ENCODE data around the gene GRXCR2.

DNA sequence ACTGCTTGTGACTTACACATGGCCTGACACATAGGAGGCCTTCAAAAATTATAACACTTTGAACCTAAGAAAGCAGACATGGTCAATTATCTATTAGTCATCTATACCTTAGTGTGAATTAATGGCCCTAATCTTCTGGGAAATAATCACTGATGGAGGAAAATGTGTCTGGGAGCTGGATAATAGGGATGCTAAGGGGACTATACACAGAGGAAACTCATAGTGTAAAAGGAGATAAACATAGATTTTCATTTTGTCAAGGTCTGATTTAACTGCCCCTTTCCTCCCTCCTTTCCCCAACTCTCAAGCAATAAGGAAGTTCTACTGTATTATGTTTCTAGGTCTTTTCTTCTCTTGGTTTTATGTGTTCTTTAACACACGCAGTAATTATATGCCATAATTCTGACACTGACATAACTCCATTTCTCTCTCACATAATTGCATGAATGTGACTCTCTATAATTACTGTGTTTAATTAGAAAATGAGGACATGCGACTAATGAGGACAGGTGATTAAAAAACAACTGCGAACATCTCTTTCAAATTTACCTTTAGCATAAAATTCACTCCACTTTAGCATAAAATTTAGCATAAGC, 18.9 kb downstream of the GRXCR2 start:
- TF ChIP-seq POLR2A (IDR thresholded peaks at IDR 0.05; ENCODE audit: insufficient read depth in 1 of 2, low read depth in 2 of 2, low read length in 2 of 2) = no peak
- no peak for TF ChIP-seq IKZF4 (CRISPR knock-in tag; IDR thresholded peaks at IDR 0.05; ENCODE audit: borderline replicate concordance, low read depth, not compliant biosample characterization)
- TF ChIP-seq, protein P1, sequence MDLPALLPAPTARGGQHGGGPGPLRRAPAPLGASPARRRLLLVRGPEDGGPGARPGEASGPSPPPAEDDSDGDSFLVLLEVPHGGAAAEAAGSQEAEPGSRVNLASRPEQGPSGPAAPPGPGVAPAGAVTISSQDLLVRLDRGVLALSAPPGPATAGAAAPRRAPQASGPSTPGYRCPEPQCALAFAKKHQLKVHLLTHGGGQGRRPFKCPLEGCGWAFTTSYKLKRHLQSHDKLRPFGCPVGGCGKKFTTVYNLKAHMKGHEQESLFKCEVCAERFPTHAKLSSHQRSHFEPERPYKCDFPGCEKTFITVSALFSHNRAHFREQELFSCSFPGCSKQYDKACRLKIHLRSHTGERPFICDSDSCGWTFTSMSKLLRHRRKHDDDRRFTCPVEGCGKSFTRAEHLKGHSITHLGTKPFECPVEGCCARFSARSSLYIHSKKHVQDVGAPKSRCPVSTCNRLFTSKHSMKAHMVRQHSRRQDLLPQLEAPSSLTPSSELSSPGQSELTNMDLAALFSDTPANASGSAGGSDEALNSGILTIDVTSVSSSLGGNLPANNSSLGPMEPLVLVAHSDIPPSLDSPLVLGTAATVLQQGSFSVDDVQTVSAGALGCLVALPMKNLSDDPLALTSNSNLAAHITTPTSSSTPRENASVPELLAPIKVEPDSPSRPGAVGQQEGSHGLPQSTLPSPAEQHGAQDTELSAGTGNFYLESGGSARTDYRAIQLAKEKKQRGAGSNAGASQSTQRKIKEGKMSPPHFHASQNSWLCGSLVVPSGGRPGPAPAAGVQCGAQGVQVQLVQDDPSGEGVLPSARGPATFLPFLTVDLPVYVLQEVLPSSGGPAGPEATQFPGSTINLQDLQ (CRISPR knock-in tag; IDR thresholded peaks at IDR 0.05) = no peak
- no peak for TF ChIP-seq TMF1 (CRISPR knock-in tag; IDR thresholded peaks at IDR 0.05; ENCODE audit: low read depth)
- no peak for TF ChIP-seq GATAD2A (CRISPR knock-in tag; IDR thresholded peaks at IDR 0.05)
- TF ChIP-seq, protein P2, sequence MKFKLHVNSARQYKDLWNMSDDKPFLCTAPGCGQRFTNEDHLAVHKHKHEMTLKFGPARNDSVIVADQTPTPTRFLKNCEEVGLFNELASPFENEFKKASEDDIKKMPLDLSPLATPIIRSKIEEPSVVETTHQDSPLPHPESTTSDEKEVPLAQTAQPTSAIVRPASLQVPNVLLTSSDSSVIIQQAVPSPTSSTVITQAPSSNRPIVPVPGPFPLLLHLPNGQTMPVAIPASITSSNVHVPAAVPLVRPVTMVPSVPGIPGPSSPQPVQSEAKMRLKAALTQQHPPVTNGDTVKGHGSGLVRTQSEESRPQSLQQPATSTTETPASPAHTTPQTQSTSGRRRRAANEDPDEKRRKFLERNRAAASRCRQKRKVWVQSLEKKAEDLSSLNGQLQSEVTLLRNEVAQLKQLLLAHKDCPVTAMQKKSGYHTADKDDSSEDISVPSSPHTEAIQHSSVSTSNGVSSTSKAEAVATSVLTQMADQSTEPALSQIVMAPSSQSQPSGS (CRISPR knock-in tag; IDR thresholded peaks at IDR 0.05) = no peak
- no peak for TF ChIP-seq FOXK2 (IDR thresholded peaks at IDR 0.05)
- TF ChIP-seq, protein P3, sequence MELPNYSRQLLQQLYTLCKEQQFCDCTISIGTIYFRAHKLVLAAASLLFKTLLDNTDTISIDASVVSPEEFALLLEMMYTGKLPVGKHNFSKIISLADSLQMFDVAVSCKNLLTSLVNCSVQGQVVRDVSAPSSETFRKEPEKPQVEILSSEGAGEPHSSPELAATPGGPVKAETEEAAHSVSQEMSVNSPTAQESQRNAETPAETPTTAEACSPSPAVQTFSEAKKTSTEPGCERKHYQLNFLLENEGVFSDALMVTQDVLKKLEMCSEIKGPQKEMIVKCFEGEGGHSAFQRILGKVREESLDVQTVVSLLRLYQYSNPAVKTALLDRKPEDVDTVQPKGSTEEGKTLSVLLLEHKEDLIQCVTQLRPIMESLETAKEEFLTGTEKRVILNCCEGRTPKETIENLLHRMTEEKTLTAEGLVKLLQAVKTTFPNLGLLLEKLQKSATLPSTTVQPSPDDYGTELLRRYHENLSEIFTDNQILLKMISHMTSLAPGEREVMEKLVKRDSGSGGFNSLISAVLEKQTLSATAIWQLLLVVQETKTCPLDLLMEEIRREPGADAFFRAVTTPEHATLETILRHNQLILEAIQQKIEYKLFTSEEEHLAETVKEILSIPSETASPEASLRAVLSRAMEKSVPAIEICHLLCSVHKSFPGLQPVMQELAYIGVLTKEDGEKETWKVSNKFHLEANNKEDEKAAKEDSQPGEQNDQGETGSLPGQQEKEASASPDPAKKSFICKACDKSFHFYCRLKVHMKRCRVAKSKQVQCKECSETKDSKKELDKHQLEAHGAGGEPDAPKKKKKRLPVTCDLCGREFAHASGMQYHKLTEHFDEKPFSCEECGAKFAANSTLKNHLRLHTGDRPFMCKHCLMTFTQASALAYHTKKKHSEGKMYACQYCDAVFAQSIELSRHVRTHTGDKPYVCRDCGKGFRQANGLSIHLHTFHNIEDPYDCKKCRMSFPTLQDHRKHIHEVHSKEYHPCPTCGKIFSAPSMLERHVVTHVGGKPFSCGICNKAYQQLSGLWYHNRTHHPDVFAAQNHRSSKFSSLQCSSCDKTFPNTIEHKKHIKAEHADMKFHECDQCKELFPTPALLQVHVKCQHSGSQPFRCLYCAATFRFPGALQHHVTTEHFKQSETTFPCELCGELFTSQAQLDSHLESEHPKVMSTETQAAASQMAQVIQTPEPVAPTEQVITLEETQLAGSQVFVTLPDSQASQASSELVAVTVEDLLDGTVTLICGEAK (IDR thresholded peaks at IDR 0.05) = no peak
- TF ChIP-seq, protein P3 (CRISPR knock-in tag; IDR thresholded peaks at IDR 0.05) = no peak
- TF ChIP-seq ZBTB8A (CRISPR knock-in tag; IDR thresholded peaks at IDR 0.05; ENCODE audit: borderline replicate concordance, low read depth) = no peak
- TF ChIP-seq HMG20B (CRISPR knock-in tag; conservative IDR thresholded peaks at IDR 0.05) = no peak
- TF ChIP-seq, protein P4, sequence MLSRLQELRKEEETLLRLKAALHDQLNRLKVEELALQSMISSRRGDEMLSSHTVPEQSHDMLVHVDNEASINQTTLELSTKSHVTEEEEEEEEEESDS (CRISPR knock-in tag; IDR thresholded peaks at IDR 0.05; ENCODE audit: borderline replicate concordance) = no peak
- TF ChIP-seq, protein P5, sequence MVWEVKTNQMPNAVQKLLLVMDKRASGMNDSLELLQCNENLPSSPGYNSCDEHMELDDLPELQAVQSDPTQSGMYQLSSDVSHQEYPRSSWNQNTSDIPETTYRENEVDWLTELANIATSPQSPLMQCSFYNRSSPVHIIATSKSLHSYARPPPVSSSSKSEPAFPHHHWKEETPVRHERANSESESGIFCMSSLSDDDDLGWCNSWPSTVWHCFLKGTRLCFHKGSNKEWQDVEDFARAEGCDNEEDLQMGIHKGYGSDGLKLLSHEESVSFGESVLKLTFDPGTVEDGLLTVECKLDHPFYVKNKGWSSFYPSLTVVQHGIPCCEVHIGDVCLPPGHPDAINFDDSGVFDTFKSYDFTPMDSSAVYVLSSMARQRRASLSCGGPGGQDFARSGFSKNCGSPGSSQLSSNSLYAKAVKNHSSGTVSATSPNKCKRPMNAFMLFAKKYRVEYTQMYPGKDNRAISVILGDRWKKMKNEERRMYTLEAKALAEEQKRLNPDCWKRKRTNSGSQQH (CRISPR knock-in tag; IDR thresholded peaks at IDR 0.05; ENCODE audit: low read depth) = no peak
- TF ChIP-seq KDM5A (IDR thresholded peaks at IDR 0.05; ENCODE audit: borderline replicate concordance, low read length) = no peak
